ENCODE results near the gene RPS6KB2. TPM values are rescaled to one million over a fixed set of nuclear protein-coding genes. Genes with fewer than 3 reads are reported as not detected.

RPS6KB2 gene
- total RNA-seq, 1 experiment from 2014 or later, result 116 TPM

GRCh38 chr11:67415501-67416304, 12.6 kb upstream of the RPS6KB2 start, which contains the start of gene CARNS1:
CARNS1 (plus strand) TSS chr11:67415678; CDS start chr11:67416200, 522 bp downstream.
- ChIA-PET CTCF (interaction anchor here (4.8 kb wide), 1 partner anchor 15 kb away, joined by 27 read pairs; the partner anchor contains the start of gene PPP1CA), POLR2A (no interaction called here)
- Mint-ChIP-seq H3K4me1 (ENCODE audit: low read depth, unreplicated experiment) (peaks cover 27% of the 10 kb centered on the region), H3K36me3 (ENCODE audit: insufficient read depth, unreplicated experiment) (peaks cover 15% of the 10 kb centered on the region), H3K9me3 (ENCODE audit: unreplicated experiment) (no peaks in the 10 kb centered on the region), H3K27me3 (ENCODE audit: insufficient read depth, unreplicated experiment) (no peaks in the 10 kb centered on the region), H3K4me3 (ENCODE audit: unreplicated experiment) (peak within 1 kb of the TSS; percentile 64), H3K27ac (ENCODE audit: unreplicated experiment) (no peak within 1 kb of the TSS)
- no peak for DNase-seq
- H3K36me3 ChIP-seq (ENCODE audit: control insufficient read depth, insufficient read depth, low read length), result no peaks in the 10 kb centered on the region
- TF ChIP-seq, protein P1, sequence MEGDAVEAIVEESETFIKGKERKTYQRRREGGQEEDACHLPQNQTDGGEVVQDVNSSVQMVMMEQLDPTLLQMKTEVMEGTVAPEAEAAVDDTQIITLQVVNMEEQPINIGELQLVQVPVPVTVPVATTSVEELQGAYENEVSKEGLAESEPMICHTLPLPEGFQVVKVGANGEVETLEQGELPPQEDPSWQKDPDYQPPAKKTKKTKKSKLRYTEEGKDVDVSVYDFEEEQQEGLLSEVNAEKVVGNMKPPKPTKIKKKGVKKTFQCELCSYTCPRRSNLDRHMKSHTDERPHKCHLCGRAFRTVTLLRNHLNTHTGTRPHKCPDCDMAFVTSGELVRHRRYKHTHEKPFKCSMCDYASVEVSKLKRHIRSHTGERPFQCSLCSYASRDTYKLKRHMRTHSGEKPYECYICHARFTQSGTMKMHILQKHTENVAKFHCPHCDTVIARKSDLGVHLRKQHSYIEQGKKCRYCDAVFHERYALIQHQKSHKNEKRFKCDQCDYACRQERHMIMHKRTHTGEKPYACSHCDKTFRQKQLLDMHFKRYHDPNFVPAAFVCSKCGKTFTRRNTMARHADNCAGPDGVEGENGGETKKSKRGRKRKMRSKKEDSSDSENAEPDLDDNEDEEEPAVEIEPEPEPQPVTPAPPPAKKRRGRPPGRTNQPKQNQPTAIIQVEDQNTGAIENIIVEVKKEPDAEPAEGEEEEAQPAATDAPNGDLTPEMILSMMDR (IDR thresholded peaks at IDR 0.05; ENCODE audit: insufficient read depth in 1 of 2, low read depth in 1 of 2, low read length in 1 of 2, severe bottlenecking in 1 of 2, unreplicated experiment in 1 of 2), result no peak
- H3K9me3 ChIP-seq, result no peaks in the 10 kb centered on the region
- intact Hi-C loops (cut with micrococcal nuclease; ENCODE audit: unreplicated experiment), result no loop called here
- BruUV-seq (replicated peaks), result no TSS peak
- peaks cover 15% of the 10 kb centered on the region for H3K4me1 ChIP-seq
- H3K27me3 ChIP-seq (replicated peaks; ENCODE audit: control insufficient read depth, insufficient read depth, low read length), result no peaks in the 10 kb centered on the region
- H3K4me3 ChIP-seq (ENCODE audit: low read depth, low read length), result peak within 1 kb of the TSS; percentile 20

- peaks cover 22% of the 10 kb centered on the region for H3K36me3 Mint-ChIP-seq (ENCODE audit: insufficient read depth, unreplicated experiment)
- H3K4me1 Mint-ChIP-seq (ENCODE audit: low read depth, unreplicated experiment), result peaks cover 27% of the 10 kb centered on the region
- intact Hi-C loops (cut with micrococcal nuclease; ENCODE audit: unreplicated experiment), result no loop called here
- H3K9me3 ChIP-seq, result no peaks in the 10 kb centered on the region
- no peak for DNase-seq
- peak overlapping the region; percentile 64 for H3K4me3 Mint-ChIP-seq (ENCODE audit: unreplicated experiment)
- H3K9me3 Mint-ChIP-seq (ENCODE audit: unreplicated experiment), result no peaks in the 10 kb centered on the region
- TF ChIP-seq, protein P1 (IDR thresholded peaks at IDR 0.05; ENCODE audit: insufficient read depth in 1 of 2, low read depth in 1 of 2, low read length in 1 of 2, severe bottlenecking in 1 of 2, unreplicated experiment in 1 of 2), result no peak
- H3K27me3 ChIP-seq (replicated peaks; ENCODE audit: control insufficient read depth, insufficient read depth, low read length), result no peaks in the 10 kb centered on the region
- H3K4me3 ChIP-seq (ENCODE audit: low read depth, low read length), result no peak overlapping the region
- ChIA-PET CTCF (no interaction called here), POLR2A (interaction anchor here (1.1 kb wide), 1 partner anchor 15 kb away, joined by 8 read pairs; the partner anchor contains the start of gene PPP1CA)
- H3K4me1 ChIP-seq, result peaks cover 18% of the 10 kb centered on the region
- no TSS peak for BruUV-seq (replicated peaks)
- H3K27ac Mint-ChIP-seq (ENCODE audit: unreplicated experiment), result no peak overlapping the region
- H3K27me3 Mint-ChIP-seq (ENCODE audit: insufficient read depth, unreplicated experiment), result no peaks in the 10 kb centered on the region
- H3K36me3 ChIP-seq (ENCODE audit: control insufficient read depth, insufficient read depth, low read length), result no peaks in the 10 kb centered on the region
These were observed 11.6 kb upstream of the RPS6KB2 start for GRCh38 chr11:67416416-67417335.

DNA sequence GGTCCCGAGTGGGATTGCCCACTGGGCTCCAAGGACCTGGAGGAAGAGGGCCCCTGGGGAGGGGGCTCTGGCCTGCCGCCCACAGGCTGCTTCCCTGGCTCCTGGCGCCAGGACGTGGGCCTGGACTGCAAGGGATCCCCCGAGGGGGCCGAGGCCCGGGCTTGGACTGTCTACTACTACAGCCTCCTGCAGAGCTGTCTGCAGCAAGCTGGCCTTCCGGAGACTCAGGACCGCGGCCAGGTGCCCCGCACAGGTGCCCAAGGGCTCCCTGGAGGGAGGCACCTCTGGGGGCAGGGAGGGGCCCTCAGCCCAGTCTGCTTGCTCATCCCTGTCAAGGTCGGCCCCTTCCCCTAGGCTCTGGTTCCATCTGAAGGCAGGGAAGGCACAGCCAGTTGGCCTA, 10.9 kb upstream of the RPS6KB2 start:
- intact Hi-C loops (cut with micrococcal nuclease; ENCODE audit: unreplicated experiment), result no loop called here
- CTCF ChIA-PET, result interaction anchor here (4.1 kb wide), 1 partner anchor 16 kb away, joined by 45 read pairs; the partner anchor contains the start of gene PPP1CA
- no peak overlapping the region for H3K27ac Mint-ChIP-seq (ENCODE audit: unreplicated experiment)

More for the DNA sequence above, 10.9 kb upstream of the RPS6KB2 start:
- Histone ChIP-seq H3K27me3 (replicated peaks; ENCODE audit: control insufficient read depth, insufficient read depth, low read length) (no peaks in the 10 kb centered on the region), H3K36me3 (ENCODE audit: control insufficient read depth, insufficient read depth, low read length) (no peaks in the 10 kb centered on the region), H3K4me3 (ENCODE audit: low read depth, low read length) (no peak overlapping the region), H3K9me3 (no peaks in the 10 kb centered on the region), H3K4me1 (peaks cover 18% of the 10 kb centered on the region)
- H3K4me3 Mint-ChIP-seq (ENCODE audit: unreplicated experiment), result no peak overlapping the region
- BruUV-seq (replicated peaks), result no TSS peak
- H3K36me3 Mint-ChIP-seq (ENCODE audit: insufficient read depth, unreplicated experiment), result peaks cover 22% of the 10 kb centered on the region
- no peaks in the 10 kb centered on the region for H3K9me3 Mint-ChIP-seq (ENCODE audit: unreplicated experiment)
- TF ChIP-seq, protein P1 (IDR thresholded peaks at IDR 0.05; ENCODE audit: insufficient read depth in 1 of 2, low read depth in 1 of 2, low read length in 1 of 2, severe bottlenecking in 1 of 2, unreplicated experiment in 1 of 2), result no peak
- DNase-seq, result no peak
- POLR2A ChIA-PET, result interaction anchor here (1.1 kb wide), 2 partner anchors 15 to 16 kb away, joined by 4 to 8 read pairs; partner anchors contain the start of gene PPP1CA
- H3K27me3 Mint-ChIP-seq (ENCODE audit: insufficient read depth, unreplicated experiment), result no peaks in the 10 kb centered on the region
- peaks cover 28% of the 10 kb centered on the region for H3K4me1 Mint-ChIP-seq (ENCODE audit: low read depth, unreplicated experiment)
